Measurements from ENCODE around the gene PLSCR1. TPM values are rescaled to one million over a fixed set of nuclear protein-coding genes. Genes with fewer than 3 reads are reported as not detected.
A peak's percentile ranks its signal among the peaks of the same experiment; 100 is the strongest.

PLSCR1 gene
- total RNA-seq, 1 experiment from 2014 or later: 60.1 TPM

DNA sequence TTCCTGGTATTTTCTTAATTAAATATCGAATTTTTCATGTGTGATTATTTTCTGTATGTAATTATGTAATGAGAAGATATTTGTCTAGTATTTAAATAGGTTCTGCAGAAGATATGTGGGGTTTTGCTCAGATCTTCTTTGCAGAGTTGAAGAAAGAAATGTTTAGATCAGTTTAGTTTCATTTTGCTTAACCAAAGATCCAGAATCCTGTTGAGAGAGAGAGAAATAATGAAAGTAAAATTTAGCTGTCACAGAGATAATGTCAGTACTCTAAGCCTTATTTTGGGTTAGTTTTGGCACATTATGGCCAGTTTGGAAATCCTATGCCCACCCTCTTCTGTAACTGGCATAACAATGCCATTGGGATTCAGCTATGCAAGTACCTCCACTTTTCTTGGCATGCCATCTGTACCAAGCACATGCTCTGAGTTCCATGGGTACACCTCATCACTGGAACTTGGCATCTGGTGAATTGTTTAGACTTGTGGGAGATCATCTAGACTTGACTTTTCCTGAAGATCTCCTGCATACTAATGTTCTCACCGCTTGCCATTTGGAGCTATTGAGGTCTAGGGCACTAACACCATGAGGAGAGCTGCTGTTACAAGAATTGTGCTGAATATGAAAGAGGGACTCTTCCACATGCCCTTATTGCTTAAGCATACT lies 30.9 kb downstream of the PLSCR1 start:
- ChIA-PET POLR2A (ENCODE audit: unreplicated experiment) (no interaction called here), CTCF (no interaction called here)
- no peak for DNase-seq

GRCh38 chr3:146511402-146512134 lies 32.8 kb downstream of the PLSCR1 start:
- Histone ChIP-seq H4K20me1 (ENCODE audit: insufficient read depth) (no peaks in the 10 kb centered on the region), H3K27me3 (ENCODE audit: insufficient read depth, low read depth) (no peaks in the 10 kb centered on the region), H3K9me3 (ENCODE audit: insufficient read depth, low read depth) (peaks cover 10% of the 10 kb centered on the region), H3K9me2 (ENCODE audit: insufficient read depth) (no peaks in the 10 kb centered on the region), H3K79me2 (ENCODE audit: low read depth) (no peaks in the 10 kb centered on the region), H3F3A (ENCODE audit: insufficient read depth, low read depth) (peaks cover 12% of the 10 kb centered on the region), H3K27ac (no peak overlapping the region), H3K4me1 (replicated peaks; ENCODE audit: insufficient read depth) (peaks cover 10% of the 10 kb centered on the region), H3K36me3 (ENCODE audit: low read depth) (no peaks in the 10 kb centered on the region), H3K4me3 (no peak overlapping the region), H2AFZ (no peak overlapping the region), H3K4me2 (no peak overlapping the region)
- intact Hi-C loops (cut with micrococcal nuclease; ENCODE audit: unreplicated experiment): no loop called here
- TF ChIP-seq EZH2 (IDR thresholded peaks at IDR 0.05; ENCODE audit: low read depth): no peak
- TF ChIP-seq CTCF (conservative IDR thresholded peaks at IDR 0.05): no peak
- no peak for DNase-seq
- BruUV-seq (replicated peaks): no TSS peak
- POLR2A ChIA-PET (ENCODE audit: unreplicated experiment): no interaction called here
- CTCF ChIA-PET: no interaction called here

More for the DNA sequence above, 30.9 kb downstream of the PLSCR1 start:
- no peaks in the 10 kb centered on the region for H3K9me2 ChIP-seq (ENCODE audit: insufficient read depth)
- H3K27me3 ChIP-seq (ENCODE audit: insufficient read depth, low read depth): no peaks in the 10 kb centered on the region
- H3K27ac ChIP-seq: no peak overlapping the region
- no peaks in the 10 kb centered on the region for H3K36me3 ChIP-seq (ENCODE audit: low read depth)
- H3K9me3 ChIP-seq (ENCODE audit: insufficient read depth, low read depth): no peaks in the 10 kb centered on the region
- H2AFZ ChIP-seq: no peak overlapping the region
- no peak for TF ChIP-seq EZH2 (IDR thresholded peaks at IDR 0.05; ENCODE audit: low read depth)
- TF ChIP-seq CTCF (conservative IDR thresholded peaks at IDR 0.05): no peak
- no peaks in the 10 kb centered on the region for H3K4me1 ChIP-seq (replicated peaks; ENCODE audit: insufficient read depth)
- H3K4me2 ChIP-seq: no peak overlapping the region
- intact Hi-C loops (cut with micrococcal nuclease; ENCODE audit: unreplicated experiment): no loop called here
- BruUV-seq (replicated peaks): no TSS peak
- H4K20me1 ChIP-seq (ENCODE audit: insufficient read depth): no peaks in the 10 kb centered on the region
- H3F3A ChIP-seq (ENCODE audit: insufficient read depth, low read depth): no peaks in the 10 kb centered on the region
- H3K79me2 ChIP-seq (ENCODE audit: low read depth): no peaks in the 10 kb centered on the region
- no peak overlapping the region for H3K4me3 ChIP-seq

DNA sequence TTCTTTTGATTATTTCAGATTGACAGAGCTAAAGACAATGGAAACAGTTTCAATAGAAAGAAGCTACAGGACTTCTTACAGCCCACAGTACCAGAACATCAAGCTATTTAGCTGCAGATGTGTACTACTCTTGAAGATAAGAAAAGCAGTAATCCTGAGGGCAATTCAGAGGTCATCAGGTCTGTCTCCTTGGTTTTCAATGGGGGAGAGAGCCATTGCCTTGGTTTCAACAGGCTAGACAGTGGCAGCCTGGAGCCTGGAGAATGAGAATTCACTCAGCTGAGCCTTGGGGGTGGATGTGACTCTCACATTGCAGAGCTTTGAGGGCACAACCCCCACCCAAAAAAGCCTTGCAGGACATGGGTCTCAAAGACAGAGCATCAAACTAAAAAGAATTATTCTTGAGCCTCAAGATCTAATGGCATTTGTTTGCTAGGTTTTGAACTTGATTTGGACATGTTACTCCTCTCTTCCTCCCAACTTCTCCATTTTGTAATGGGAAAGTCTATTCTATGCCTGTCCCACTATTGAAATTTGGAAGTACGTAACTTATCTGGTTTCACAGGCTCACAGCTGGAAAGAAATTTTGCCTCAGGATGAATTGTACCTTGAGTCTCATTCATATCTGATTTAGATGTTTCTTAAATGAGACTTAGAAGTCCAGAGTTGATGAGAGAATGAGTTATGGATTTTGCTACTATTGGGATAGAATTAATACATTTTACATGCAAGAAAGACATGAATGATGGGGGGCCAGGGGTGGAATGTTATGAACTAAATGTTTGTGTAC lies 36.9 kb downstream of the PLSCR1 start:
- ChIA-PET CTCF (no interaction called here), POLR2A (ENCODE audit: unreplicated experiment) (interaction anchor here (0.6 kb wide), 1 partner anchor 33 kb away, joined by 4 read pairs; no protein-coding TSS in a partner anchor)
- H3K79me2 ChIP-seq (ENCODE audit: low read depth): no peaks in the 10 kb centered on the region
- H3K27ac ChIP-seq: peak overlapping the region; percentile 100
- intact Hi-C loops (cut with micrococcal nuclease; ENCODE audit: unreplicated experiment): no loop called here
- H3K27me3 ChIP-seq (ENCODE audit: insufficient read depth, low read depth): no peaks in the 10 kb centered on the region
- no peaks in the 10 kb centered on the region; the same call in 1 of the 2 replicates for H3K36me3 ChIP-seq (ENCODE audit: low read depth)
- 0 out of 2 replicates have a peak overlapping the region, but pooled peaks have one; percentile 7 for H3K4me2 ChIP-seq
- no peak for DNase-seq
- peaks cover 10% of the 10 kb centered on the region for H3K9me3 ChIP-seq (ENCODE audit: insufficient read depth, low read depth)
- no peaks in the 10 kb centered on the region for H4K20me1 ChIP-seq (ENCODE audit: insufficient read depth)
- H3K9me2 ChIP-seq (ENCODE audit: insufficient read depth): no peaks in the 10 kb centered on the region
- TF ChIP-seq EZH2 (IDR thresholded peaks at IDR 0.05; ENCODE audit: low read depth): no peak
- TF ChIP-seq CTCF (conservative IDR thresholded peaks at IDR 0.05): no peak
- H2AFZ ChIP-seq: no peak overlapping the region
- peaks cover 48% of the 10 kb centered on the region for H3K4me1 ChIP-seq (replicated peaks; ENCODE audit: insufficient read depth)
- peaks cover 47% of the 10 kb centered on the region for H3F3A ChIP-seq (ENCODE audit: insufficient read depth, low read depth)
- no peak overlapping the region for H3K4me3 ChIP-seq
- BruUV-seq (replicated peaks): TSS peak; percentile 29

All from PC-9 (cell line).